ENCODE data around the gene DHRS2. TPM values are rescaled to one million over a fixed set of nuclear protein-coding genes. Genes with fewer than 3 reads are reported as not detected.
A peak's percentile ranks its signal among the peaks of the same experiment; 100 is the strongest.

DHRS2 gene
- polyA plus RNA-seq, 3 donors from 2014 or later: 0.28 to 0.58 TPM; not detected in 1

DNA sequence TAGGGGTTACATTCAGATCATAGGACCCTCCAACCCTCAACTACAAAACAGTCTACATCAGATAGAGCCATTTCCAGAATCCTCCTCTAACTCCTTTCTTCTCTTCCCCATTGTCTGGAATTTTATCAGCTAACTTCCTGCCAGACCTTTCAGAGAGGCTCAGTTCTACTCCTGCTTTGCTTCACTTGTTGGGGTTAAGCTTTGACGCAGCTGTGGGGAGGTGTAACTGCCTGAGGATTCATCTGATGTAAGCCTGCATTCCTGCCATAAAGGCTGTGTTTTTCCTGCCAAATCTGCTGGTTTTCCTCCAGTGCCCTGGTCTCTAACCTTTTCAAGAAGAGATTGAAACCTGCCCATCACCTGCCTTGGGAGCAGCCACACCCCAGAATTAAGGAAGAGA lies 16.9 kb downstream of the DHRS2 start:
- peaks cover 15% of the 10 kb centered on the region in 2 donors for H3K4me1 Mint-ChIP-seq
- H3K27me3 Mint-ChIP-seq (ENCODE audit: low read depth in 3 of 3): peaks cover 0 to 6% (median 0%) of the 10 kb centered on the region in 3 donors
- peak overlapping the region in 1 of 6 donors; percentile 60 for H3K27ac Mint-ChIP-seq
- no peak for DNase-seq
- H3K4me3 Mint-ChIP-seq: no peak overlapping the region
- no peaks in the 10 kb centered on the region for H3K9me3 Mint-ChIP-seq
- H3K36me3 Mint-ChIP-seq: peaks cover 0 to 4% (median 0%) of the 10 kb centered on the region in 3 donors

DNA sequence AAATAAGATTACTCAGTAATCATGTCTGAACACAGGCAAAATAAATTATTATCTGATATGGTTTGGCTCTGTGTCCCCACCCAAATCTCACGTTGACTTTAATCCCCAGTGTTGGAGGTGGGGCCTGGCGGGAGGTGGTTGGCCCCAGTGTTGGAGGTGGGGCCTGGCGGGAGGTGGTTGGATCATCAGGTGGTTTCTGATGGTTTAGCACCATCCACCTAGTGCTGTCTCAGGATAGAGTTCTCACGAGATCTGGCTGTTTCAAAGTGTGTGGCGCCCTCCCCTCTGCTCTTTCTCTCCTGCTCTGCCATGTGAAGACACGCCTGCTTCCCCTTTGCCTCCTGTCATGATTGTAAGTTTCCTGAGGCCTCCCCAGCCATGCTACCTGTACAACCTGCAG lies 18.1 kb downstream of the DHRS2 start:
- Mint-ChIP-seq H3K4me1 (peaks cover 24% of the 10 kb centered on the region in 2 donors), H3K9me3 (no peaks in the 10 kb centered on the region), H3K27me3 (ENCODE audit: low read depth in 3 of 3) (peaks cover 0 to 3% (median 0%) of the 10 kb centered on the region in 3 donors), H3K27ac (peak overlapping the region; percentile 39 to 93 (median 82)), H3K36me3 (peaks cover 0 to 4% (median 0%) of the 10 kb centered on the region in 3 donors), H3K4me3 (peak overlapping the region in 2 of 5 donors; percentile 25 to 36)
- DNase-seq: no peak

DNA sequence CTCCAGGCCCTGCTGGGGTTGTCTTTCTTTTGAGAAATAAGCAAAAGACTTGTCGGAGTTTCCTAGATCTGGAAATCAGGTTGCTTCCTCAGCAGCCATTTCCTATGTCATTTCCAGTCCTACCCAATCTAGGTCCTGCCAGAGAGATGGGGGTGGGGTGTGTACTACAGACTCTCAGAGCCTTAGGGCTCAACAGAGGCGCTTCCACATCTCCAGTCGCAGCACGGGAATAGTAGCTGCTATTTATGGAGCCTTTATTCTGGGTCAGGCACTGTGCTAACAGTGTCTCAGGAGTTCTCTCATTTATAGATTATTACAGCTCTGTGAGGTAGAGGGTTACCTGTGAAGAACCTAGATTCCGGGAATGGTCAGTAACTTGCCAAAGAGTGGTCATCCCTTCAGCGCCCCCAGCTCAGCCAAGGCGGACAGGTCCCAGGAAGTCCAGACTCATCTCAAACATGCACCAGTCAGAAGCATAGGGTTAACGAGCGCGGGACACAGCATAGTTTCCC lies 21.9 kb downstream of the DHRS2 start:
- no peak for DNase-seq
- Mint-ChIP-seq H3K9me3 (peaks cover 0 to 2% (median 0%) of the 10 kb centered on the region in 6 donors), H3K27ac (peak overlapping the region in 4 of 6 donors; percentile 22 to 99 (median 76)), H3K4me1 (peaks cover 62% of the 10 kb centered on the region in 2 donors), H3K27me3 (ENCODE audit: low read depth in 3 of 3) (peaks cover 5 to 15% (median 7%) of the 10 kb centered on the region in 3 donors), H3K4me3 (no peak overlapping the region), H3K36me3 (peaks cover 0 to 4% (median 0%) of the 10 kb centered on the region in 3 donors)

DNA sequence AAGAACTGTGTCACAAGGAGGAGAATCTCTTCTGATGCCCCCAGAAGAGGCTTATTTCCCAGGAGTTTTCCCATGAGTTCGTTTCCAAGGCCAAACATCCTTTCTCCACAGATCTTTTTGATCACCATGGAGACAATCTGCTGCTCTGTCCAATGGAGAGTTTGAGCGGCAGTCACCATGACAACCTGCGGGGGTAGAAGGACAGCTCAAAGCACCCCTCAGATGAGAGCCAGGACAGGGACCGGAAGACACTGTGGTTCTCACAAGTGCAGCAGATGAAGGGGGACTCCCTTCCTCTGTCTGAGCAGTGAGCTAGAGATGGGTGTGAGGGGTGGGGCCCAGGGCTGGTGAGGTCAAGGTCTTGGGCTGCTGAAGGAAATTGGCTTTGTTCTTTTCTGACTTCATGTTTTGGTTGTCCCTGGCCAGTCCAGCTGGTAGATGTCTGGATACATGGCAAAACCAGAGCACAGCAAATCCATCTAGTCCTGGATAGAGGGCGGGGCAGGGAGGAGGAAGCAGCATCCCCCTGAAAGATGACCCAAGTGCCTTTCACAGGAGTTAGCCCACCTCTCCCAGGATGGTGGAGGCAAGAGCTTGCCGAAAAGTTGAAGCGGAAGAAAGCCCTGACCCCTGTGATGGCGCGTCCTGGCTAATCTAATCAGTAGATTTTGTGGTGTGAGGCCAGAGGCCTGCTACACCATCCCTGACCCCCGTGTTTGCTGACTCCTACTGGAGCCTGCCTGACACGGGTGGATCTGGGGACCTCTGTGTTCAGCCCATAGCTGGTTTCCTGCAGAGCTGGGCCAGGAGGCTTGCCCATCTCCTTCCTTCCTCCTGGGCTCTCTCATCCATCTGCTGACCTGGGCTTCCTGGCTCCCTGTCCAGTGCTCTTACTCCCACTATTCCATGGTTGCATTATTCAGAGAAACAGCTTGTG lies 24.4 kb downstream of the DHRS2 start:
- H3K4me3 Mint-ChIP-seq: peak overlapping the region; percentile 67 to 89 (median 81)
- peaks cover 5 to 14% (median 9%) of the 10 kb centered on the region in 3 donors for H3K27me3 Mint-ChIP-seq (ENCODE audit: low read depth in 3 of 3)
- DNase-seq: peak; percentile 84 to 88 (median 84)
- peak overlapping the region; percentile 93 to 99 (median 96) for H3K27ac Mint-ChIP-seq
- H3K4me1 Mint-ChIP-seq: peaks cover 72 to 74% of the 10 kb centered on the region in 2 donors
- peaks cover 0 to 2% (median 0%) of the 10 kb centered on the region in 3 donors for H3K36me3 Mint-ChIP-seq
- peaks cover 0 to 2% (median 0%) of the 10 kb centered on the region in 6 donors for H3K9me3 Mint-ChIP-seq

DNA sequence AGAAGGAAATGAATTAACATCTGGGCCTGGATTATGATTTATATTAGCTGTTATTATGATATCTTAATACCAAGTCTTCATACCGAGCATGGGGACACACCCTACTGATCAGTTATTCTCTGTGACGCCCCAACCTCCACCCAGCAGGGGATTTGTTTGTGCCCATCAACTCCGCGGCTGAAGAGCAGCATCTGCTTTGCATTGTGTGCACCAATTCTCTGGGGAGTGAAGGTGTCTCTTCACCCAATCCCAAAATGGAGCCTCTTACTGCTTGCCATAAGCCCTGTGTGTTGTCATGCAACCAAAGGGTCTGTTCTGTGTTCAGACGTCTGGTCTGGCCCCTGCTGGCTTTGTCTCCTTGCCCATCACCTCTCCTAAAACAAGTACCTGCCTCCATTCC lies 25.4 kb downstream of the DHRS2 start:
- no peak for DNase-seq
- peak overlapping the region; percentile 93 to 99 (median 96) for H3K27ac Mint-ChIP-seq
- no peaks in the 10 kb centered on the region for H3K36me3 Mint-ChIP-seq
- peak overlapping the region in 4 of 5 donors; percentile 56 to 81 (median 60) for H3K4me3 Mint-ChIP-seq
- peaks cover 5 to 14% (median 9%) of the 10 kb centered on the region in 3 donors for H3K27me3 Mint-ChIP-seq (ENCODE audit: low read depth in 3 of 3)
- H3K4me1 Mint-ChIP-seq: peaks cover 78 to 79% of the 10 kb centered on the region in 2 donors
- H3K9me3 Mint-ChIP-seq: peaks cover 0 to 2% (median 0%) of the 10 kb centered on the region in 6 donors

DNA sequence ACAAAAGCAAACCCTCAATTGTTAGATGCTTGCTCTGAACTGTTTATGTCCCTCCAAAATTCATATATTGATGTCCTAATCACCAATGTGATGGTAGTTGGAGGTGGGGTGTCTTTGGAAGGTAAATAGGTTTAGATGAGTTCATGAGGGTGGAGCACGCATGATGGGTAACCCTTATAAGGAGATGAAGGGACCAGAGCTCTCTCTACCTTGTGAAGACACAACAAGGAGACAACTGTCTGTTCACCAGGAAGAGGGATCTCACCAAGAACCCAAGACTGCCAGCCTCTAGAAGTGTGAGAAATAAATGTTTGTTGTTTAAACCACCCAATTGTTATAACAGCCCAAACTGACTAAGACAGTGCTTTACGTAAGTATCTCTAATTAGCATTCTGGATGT lies 27.0 kb downstream of the DHRS2 start:
- H3K27ac Mint-ChIP-seq: peak overlapping the region; percentile 93 to 99 (median 96)
- peaks cover 5 to 14% (median 9%) of the 10 kb centered on the region in 3 donors for H3K27me3 Mint-ChIP-seq (ENCODE audit: low read depth in 3 of 3)
- H3K4me1 Mint-ChIP-seq: peaks cover 78% of the 10 kb centered on the region in 2 donors
- peak overlapping the region; percentile 25 to 85 (median 68) for H3K4me3 Mint-ChIP-seq
- DNase-seq: peak; percentile 64 to 72 (median 70)
- no peaks in the 10 kb centered on the region for H3K36me3 Mint-ChIP-seq
- peaks cover 0 to 2% (median 0%) of the 10 kb centered on the region in 6 donors for H3K9me3 Mint-ChIP-seq

GRCh38 chr14:23663711-23664110 lies 27.5 kb downstream of the DHRS2 start:
- Mint-ChIP-seq H3K4me1 (peaks cover 72 to 74% of the 10 kb centered on the region in 2 donors), H3K27me3 (ENCODE audit: low read depth in 3 of 3) (peaks cover 5 to 14% (median 9%) of the 10 kb centered on the region in 3 donors), H3K27ac (peak overlapping the region; percentile 93 to 99 (median 96)), H3K4me3 (peak overlapping the region; percentile 25 to 85 (median 68)), H3K36me3 (no peaks in the 10 kb centered on the region), H3K9me3 (peaks cover 0 to 2% (median 0%) of the 10 kb centered on the region in 6 donors)
- no peak for DNase-seq

- peaks cover 0 to 2% (median 0%) of the 10 kb centered on the region in 6 donors for H3K9me3 Mint-ChIP-seq
- H3K4me1 Mint-ChIP-seq: peaks cover 66 to 67% of the 10 kb centered on the region in 2 donors
- peak overlapping the region in 3 of 5 donors; percentile 10 to 60 (median 60) for H3K4me3 Mint-ChIP-seq
- H3K27ac Mint-ChIP-seq: peak overlapping the region; percentile 93 to 99 (median 96)
- peaks cover 5 to 14% (median 9%) of the 10 kb centered on the region in 3 donors for H3K27me3 Mint-ChIP-seq (ENCODE audit: low read depth in 3 of 3)
- H3K36me3 Mint-ChIP-seq: no peaks in the 10 kb centered on the region
- DNase-seq: peak in 1 of 3 donors; percentile 15
These were observed 28.2 kb downstream of the DHRS2 start for GRCh38 chr14:23664207-23664885.

DNA sequence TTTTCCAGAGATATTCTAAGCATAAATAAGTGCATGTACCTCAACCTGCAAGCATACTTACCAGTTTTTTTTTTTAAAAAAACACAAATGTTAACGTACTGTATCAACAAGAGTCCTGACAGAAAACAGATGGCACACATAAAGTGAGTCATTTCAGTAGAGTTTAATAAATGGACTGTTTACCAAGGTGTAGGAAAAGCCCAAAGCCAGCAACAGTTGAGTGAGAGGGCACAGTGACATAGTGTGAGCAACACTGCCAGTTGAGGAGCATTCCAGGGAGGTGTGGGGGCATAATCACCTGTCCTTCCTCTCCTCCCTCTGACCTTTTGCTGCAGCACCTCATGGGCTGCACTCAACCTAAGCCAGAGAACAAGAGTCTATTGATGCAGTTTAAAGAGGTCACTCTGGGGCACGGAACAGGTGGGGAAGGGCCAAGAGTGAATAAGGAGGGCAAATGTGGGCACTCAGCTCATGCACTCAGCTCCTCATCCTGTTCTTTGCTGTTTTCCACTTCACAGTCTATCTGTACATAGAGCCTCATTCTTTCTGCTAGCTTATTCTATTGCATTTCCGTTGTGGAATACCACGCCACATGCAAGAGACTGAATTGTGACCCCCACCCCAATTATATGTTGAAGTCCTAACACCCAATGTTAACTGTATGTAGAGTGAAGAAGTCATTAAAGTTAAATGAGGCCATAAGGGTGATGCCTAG lies 29.3 kb downstream of the DHRS2 start:
- Mint-ChIP-seq H3K9me3 (peaks cover 0 to 2% (median 0%) of the 10 kb centered on the region in 6 donors), H3K36me3 (no peaks in the 10 kb centered on the region), H3K27ac (peak overlapping the region in 5 of 6 donors; percentile 42 to 99 (median 65)), H3K4me3 (no peak overlapping the region), H3K27me3 (ENCODE audit: low read depth in 3 of 3) (peaks cover 2 to 7% (median 5%) of the 10 kb centered on the region in 3 donors), H3K4me1 (peaks cover 55 to 56% of the 10 kb centered on the region in 2 donors)
- DNase-seq: no peak

DNA sequence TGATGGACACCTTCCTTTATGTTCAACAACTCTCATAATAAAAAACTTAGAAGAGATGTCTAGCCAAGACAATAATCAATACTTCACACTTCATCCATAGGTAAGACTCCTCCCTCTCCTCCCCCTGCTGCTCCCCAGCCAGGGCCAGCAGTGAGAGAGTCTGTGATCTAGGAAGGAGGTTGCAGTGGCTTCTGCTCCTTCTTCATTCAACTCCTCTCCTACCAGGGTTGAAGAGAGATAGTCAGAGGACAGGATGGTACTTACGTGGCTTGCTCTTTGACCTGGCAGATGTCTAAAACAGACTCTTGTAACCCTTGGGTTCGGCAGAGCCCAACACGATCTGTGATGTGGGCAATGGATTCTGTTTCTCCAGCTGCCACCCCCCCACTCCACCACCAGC lies 31.0 kb downstream of the DHRS2 start:
- Mint-ChIP-seq H3K4me1 (peaks cover 38 to 40% of the 10 kb centered on the region in 2 donors), H3K4me3 (no peak overlapping the region), H3K36me3 (no peaks in the 10 kb centered on the region), H3K9me3 (no peaks in the 10 kb centered on the region), H3K27me3 (ENCODE audit: low read depth in 3 of 3) (peaks cover 0 to 6% (median 1%) of the 10 kb centered on the region in 3 donors), H3K27ac (peak overlapping the region in 2 of 6 donors; percentile 36 to 58)
- DNase-seq: no peak

GRCh38 chr14:23669441-23669840 lies 33.3 kb downstream of the DHRS2 start:
- Mint-ChIP-seq H3K9me3 (no peaks in the 10 kb centered on the region), H3K4me1 (peaks cover 15 to 16% of the 10 kb centered on the region in 2 donors), H3K27me3 (ENCODE audit: low read depth in 3 of 3) (peaks cover 0 to 4% (median 1%) of the 10 kb centered on the region in 3 donors), H3K36me3 (no peaks in the 10 kb centered on the region), H3K4me3 (no peak overlapping the region), H3K27ac (no peak overlapping the region)
- DNase-seq: no peak

DNA sequence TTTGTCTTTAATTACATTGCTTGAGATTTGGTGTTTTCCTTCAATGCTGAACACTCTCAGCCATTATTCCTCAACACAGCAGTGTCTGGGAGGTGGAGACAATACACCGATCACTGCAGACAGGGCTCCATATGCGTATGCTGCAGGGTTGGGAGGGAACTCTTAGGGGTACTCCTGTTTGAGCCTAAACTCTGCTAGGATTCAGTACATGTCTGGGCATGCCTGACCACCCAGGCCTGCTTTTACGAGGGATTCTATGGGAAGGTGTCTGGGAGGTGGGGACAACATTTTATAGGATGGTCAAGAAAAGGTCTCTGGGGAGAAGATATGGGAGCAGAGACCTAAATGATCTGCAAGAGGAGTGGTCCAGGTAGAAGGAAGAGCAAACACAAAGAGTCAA lies 34.3 kb downstream of the DHRS2 start:
- Mint-ChIP-seq H3K9me3 (no peaks in the 10 kb centered on the region), H3K4me3 (no peak overlapping the region), H3K27ac (peak overlapping the region in 1 of 6 donors; percentile 3), H3K4me1 (peaks cover 6 to 7% of the 10 kb centered on the region in 2 donors), H3K36me3 (no peaks in the 10 kb centered on the region), H3K27me3 (ENCODE audit: low read depth in 3 of 3) (peaks cover 0 to 4% (median 2%) of the 10 kb centered on the region in 3 donors)
- no peak for DNase-seq

DNA sequence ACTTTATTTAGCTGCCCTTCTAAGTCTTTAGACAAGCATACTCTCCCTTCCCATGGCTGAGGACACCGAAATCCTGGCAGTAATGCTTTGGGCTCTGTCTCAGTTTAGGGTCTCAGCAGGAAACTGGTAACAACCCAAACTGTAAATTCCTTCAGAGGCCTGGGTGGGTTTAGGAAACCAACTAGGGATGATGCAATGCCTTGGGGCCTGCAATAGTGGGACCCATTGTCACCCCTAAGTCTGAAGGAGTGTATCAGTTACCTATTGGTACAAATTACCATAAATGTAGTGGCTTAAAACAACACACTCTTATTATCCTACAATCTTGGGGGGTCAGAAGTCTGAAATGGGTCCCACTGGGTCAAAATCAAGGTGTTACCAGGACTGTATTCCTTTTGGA lies 36.0 kb downstream of the DHRS2 start:
- H3K9me3 Mint-ChIP-seq: no peaks in the 10 kb centered on the region
- no peaks in the 10 kb centered on the region for H3K4me1 Mint-ChIP-seq
- peaks cover 0 to 6% (median 4%) of the 10 kb centered on the region in 3 donors for H3K27me3 Mint-ChIP-seq (ENCODE audit: low read depth in 3 of 3)
- no peak for DNase-seq
- no peak overlapping the region for H3K27ac Mint-ChIP-seq
- H3K4me3 Mint-ChIP-seq: no peak overlapping the region
- no peaks in the 10 kb centered on the region for H3K36me3 Mint-ChIP-seq
